Ascending aorta (tissue), 2 donors: Measurements from ENCODE around the gene PROK2. TPM values are rescaled to one million over a fixed set of nuclear protein-coding genes. Genes with fewer than 3 reads are reported as not detected.

Experiments used
- DNase-seq, 2 donors: peaks; one replicate each; pipeline ENCODE4 v3.0.0-alpha.2; 2019; ENCODE audit warnings: low spot score in 2 of 2
- H3K27ac ChIP-seq, 2 donors: fragments of 200-600 bp; sonication (generic); one replicate each; pipeline ENCODE4 v1.5.1; 2016 to 2017; ENCODE audit warnings: mild to moderate bottlenecking in 1 of 2
- H3K27me3 ChIP-seq: fragments of 200-600 bp; sonication (generic); one replicate; pipeline ENCODE4 v1.5.1; 2017
- H3K36me3 ChIP-seq, 2 donors: fragments of 200-600 bp; sonication (generic); one replicate each; pipeline ENCODE4 v1.5.1; 2016
- H3K4me1 ChIP-seq, 2 donors: fragments of 200-600 bp; sonication (generic); one replicate each; pipeline ENCODE4 v1.5.1; 2016 to 2017; ENCODE audit warnings: mild to moderate bottlenecking in 1 of 2
- H3K4me3 ChIP-seq, 2 donors: fragments of 200-600 bp; sonication (generic); one replicate each; pipeline ENCODE4 v1.5.1; 2016 to 2017; ENCODE audit warnings: mild to moderate bottlenecking in 1 of 2
- H3K9me3 ChIP-seq, 2 donors: fragments of 200-600 bp; sonication (generic); one replicate each; pipeline ENCODE4 v1.5.1; 2016
- CTCF ChIP-seq, 3 experiments: fragments of 200-600 bp in 2 of 3; fragments of 450-650 bp in 1 of 3; sonication (generic) in 2 of 3; IDR thresholded peaks; one replicate each; pipeline ENCODE4 v1.5.1; 2016 to 2019; ENCODE audit warnings: antibody characterized with exemption in 3 of 3, mild to moderate bottlenecking in 1 of 3, moderate library complexity in 1 of 3
- intact Hi-C: fragments of 100-400 bp; cut with DNase I; formaldehyde crosslinking; loops from one replicate; pipeline ENCODE4 v1.15.1; 2023
- total RNA-seq: library from RNA; depleted of rRNA; stranded (reverse); fragments of >200 nt; gene quantifications from one replicate; pipeline ENCODE4 v1.1.0, GENCODE V29; 2016

PROK2 gene
- total RNA-seq, 1 donor from 2014 or later, result not detected

- intact Hi-C loops, result no loop called here
Measured at GRCh38 chr3:71809321-71810026, 24.5 kb upstream of the PROK2 start.

GRCh38 chr3:71806736-71807135 lies 21.8 kb upstream of the PROK2 start:
- no peak for DNase-seq
- intact Hi-C loops, result no loop called here
- Histone ChIP-seq H3K4me3 (no peak overlapping the region), H3K36me3 (no peaks in the 10 kb centered on the region), H3K9me3 (no peaks in the 10 kb centered on the region), H3K27ac (no peak overlapping the region), H3K4me1 (no peaks in the 10 kb centered on the region), H3K27me3 (no peaks in the 10 kb centered on the region)
- TF ChIP-seq CTCF (IDR thresholded peaks at IDR 0.05), result no peak

More at GRCh38 chr3:71809321-71810026, 24.5 kb upstream of the PROK2 start:
- no peak for DNase-seq
- Histone ChIP-seq H3K9me3 (no peaks in the 10 kb centered on the region), H3K4me3 (no peak overlapping the region), H3K36me3 (no peaks in the 10 kb centered on the region), H3K27ac (no peak overlapping the region), H3K4me1 (no peaks in the 10 kb centered on the region), H3K27me3 (no peaks in the 10 kb centered on the region)
- no peak for TF ChIP-seq CTCF (IDR thresholded peaks at IDR 0.05)

GRCh38 chr3:71805691-71806090 lies 20.7 kb upstream of the PROK2 start:
- intact Hi-C loops, result no loop called here
- no peak overlapping the region for H3K27ac ChIP-seq

GRCh38 chr3:71805199-71805598 lies 20.3 kb upstream of the PROK2 start:
- DNase-seq, result no peak
- Histone ChIP-seq H3K27ac (no peak overlapping the region), H3K36me3 (no peaks in the 10 kb centered on the region), H3K4me3 (no peak overlapping the region), H3K4me1 (no peaks in the 10 kb centered on the region), H3K27me3 (no peaks in the 10 kb centered on the region), H3K9me3 (no peaks in the 10 kb centered on the region)
- intact Hi-C loops, result no loop called here
- no peak for TF ChIP-seq CTCF (IDR thresholded peaks at IDR 0.05)

More at GRCh38 chr3:71805691-71806090, 20.7 kb upstream of the PROK2 start:
- no peak for DNase-seq
- H3K27me3 ChIP-seq, result no peaks in the 10 kb centered on the region
- no peak for TF ChIP-seq CTCF (IDR thresholded peaks at IDR 0.05)
- H3K9me3 ChIP-seq, result no peaks in the 10 kb centered on the region
- H3K4me3 ChIP-seq, result no peak overlapping the region
- H3K4me1 ChIP-seq, result no peaks in the 10 kb centered on the region
- no peaks in the 10 kb centered on the region for H3K36me3 ChIP-seq

GRCh38 chr3:71803248-71803647 lies 18.3 kb upstream of the PROK2 start:
- no peak overlapping the region for H3K27ac ChIP-seq
- no peaks in the 10 kb centered on the region for H3K27me3 ChIP-seq
- H3K36me3 ChIP-seq, result no peaks in the 10 kb centered on the region
- H3K9me3 ChIP-seq, result no peaks in the 10 kb centered on the region
- TF ChIP-seq CTCF (IDR thresholded peaks at IDR 0.05), result no peak
- intact Hi-C loops, result no loop called here
- H3K4me3 ChIP-seq, result no peak overlapping the region
- DNase-seq, result no peak
- H3K4me1 ChIP-seq, result no peaks in the 10 kb centered on the region
